PC-3 (cell line): ENCODE measurements around the gene PANK4.

Experiments
- EZH2 ChIP-seq: fragments of 300-600 bp; sonication (generic); IDR thresholded peaks from one replicate; pipeline ENCODE4 v1.6.1; 2017; ENCODE audit warnings: antibody characterized with exemption, mild to moderate bottlenecking, low read length; ENCODE audit not compliant: unreplicated experiment
- TF ChIP-seq, protein P1 (sequence below): fragments of 300-600 bp; sonication (generic); conservative IDR thresholded peaks from 2 replicates; pipeline ENCODE4 v1.5.1; 2017; ENCODE audit warnings: antibody characterized with exemption, low read depth, mild to moderate bottlenecking, low read length

- TF ChIP-seq, protein P1, sequence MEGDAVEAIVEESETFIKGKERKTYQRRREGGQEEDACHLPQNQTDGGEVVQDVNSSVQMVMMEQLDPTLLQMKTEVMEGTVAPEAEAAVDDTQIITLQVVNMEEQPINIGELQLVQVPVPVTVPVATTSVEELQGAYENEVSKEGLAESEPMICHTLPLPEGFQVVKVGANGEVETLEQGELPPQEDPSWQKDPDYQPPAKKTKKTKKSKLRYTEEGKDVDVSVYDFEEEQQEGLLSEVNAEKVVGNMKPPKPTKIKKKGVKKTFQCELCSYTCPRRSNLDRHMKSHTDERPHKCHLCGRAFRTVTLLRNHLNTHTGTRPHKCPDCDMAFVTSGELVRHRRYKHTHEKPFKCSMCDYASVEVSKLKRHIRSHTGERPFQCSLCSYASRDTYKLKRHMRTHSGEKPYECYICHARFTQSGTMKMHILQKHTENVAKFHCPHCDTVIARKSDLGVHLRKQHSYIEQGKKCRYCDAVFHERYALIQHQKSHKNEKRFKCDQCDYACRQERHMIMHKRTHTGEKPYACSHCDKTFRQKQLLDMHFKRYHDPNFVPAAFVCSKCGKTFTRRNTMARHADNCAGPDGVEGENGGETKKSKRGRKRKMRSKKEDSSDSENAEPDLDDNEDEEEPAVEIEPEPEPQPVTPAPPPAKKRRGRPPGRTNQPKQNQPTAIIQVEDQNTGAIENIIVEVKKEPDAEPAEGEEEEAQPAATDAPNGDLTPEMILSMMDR, result no peak
- TF ChIP-seq EZH2, result no peak
Observed at GRCh38 chr1:2534315-2534686, 7.9 kb upstream of the PANK4 start.
